Endothelial cell of umbilical vein (primary cell): ENCODE results near the gene SMIM38. TPM values are rescaled to one million over a fixed set of nuclear protein-coding genes. Genes with fewer than 3 reads are reported as not detected.

ENCODE experiments used
- BruUV-seq: library from RNA; stranded (reverse); fragments of 400-500 nt; replicated peaks from 2 replicates; lab custom pipeline; 2021; lab: Mats Ljungman, UMichigan
- CTCF ChIA-PET: fragments of 300-600, 350-600 bp; sonication (Branson Sonifier 250); formaldehyde crosslinking; loops from one replicate; lab custom pipeline; 2021; ENCODE audit warnings: antibody characterized with exemption, inconsistent platforms; lab: Charles Lee
- POLR2A ChIA-PET: fragments of 300-600, 350-600 bp; sonication (Branson Sonifier 250); formaldehyde crosslinking; loops from one replicate; lab custom pipeline; 2021; ENCODE audit warnings: antibody characterized with exemption, inconsistent platforms; lab: Charles Lee
- DNase-seq: peaks from one replicate; pipeline ENCODE4 v3.0.0-alpha.2; 2011; ENCODE audit warnings: low read depth, low spot score
- FAIRE-seq: peaks from 2 replicates; lab custom pipeline; 2011; peaks lifted over from hg19 to GRCh38; lab: Jason Lieb, UNC
- H2AFZ ChIP-seq: 2 replicates; pipeline ENCODE4 v1.6.0; 2012; ENCODE audit warnings: low read depth, low read length, control low read depth, inconsistent platforms
- H3K27ac ChIP-seq: 2 replicates; pipeline ENCODE4 v1.5.1; 2011; ENCODE audit warnings: low read depth, mild to moderate bottlenecking, control low read depth, low read length, moderate library complexity; ENCODE audit not compliant: insufficient read depth
- H3K27me3 ChIP-seq, 2 experiments: 2 replicates each; pipeline versions ENCODE4 v1.6.0 to v1.6.1; 2011; ENCODE audit warnings: low read length in 2 of 2, mixed read lengths in 1 of 2; ENCODE audit not compliant: control insufficient read depth in 2 of 2, insufficient read depth in 2 of 2
- H3K36me3 ChIP-seq, 2 experiments: 2 replicates in 1 of 2; 3 replicates in 1 of 2; pipeline ENCODE4 v1.5.1; 2011; ENCODE audit warnings: low read length in 2 of 2, mild to moderate bottlenecking in 1 of 2, moderate library complexity in 1 of 2; ENCODE audit not compliant: control insufficient read depth in 2 of 2, insufficient read depth in 2 of 2; ENCODE audit errors: extremely low read depth in 1 of 2
- H3K4me1 ChIP-seq: 3 replicates; pipeline ENCODE4 v1.5.1; 2011; ENCODE audit warnings: mild to moderate bottlenecking, low read length; ENCODE audit not compliant: control insufficient read depth, insufficient read depth; ENCODE audit errors: extremely low read depth
- H3K4me2 ChIP-seq: 2 replicates; pipeline ENCODE4 v1.6.1; 2011; ENCODE audit warnings: low read length, control low read depth, mixed read lengths; ENCODE audit not compliant: insufficient read depth
- H3K4me3 ChIP-seq, 3 experiments: fragments of 200-600 bp in 1 of 3; sonication (generic), shearing (Covaris generic) in 1 of 3; replicated peaks in 1 of 3; 2 replicates each; pipeline ENCODE4 v1.5.1; 2011 to 2016; ENCODE audit warnings: control low read depth in 3 of 3, low read length in 3 of 3, mild to moderate bottlenecking in 2 of 3, inconsistent platforms in 1 of 3, low read depth in 1 of 3, moderate library complexity in 1 of 3; ENCODE audit not compliant: insufficient read depth in 1 of 3
- H3K79me2 ChIP-seq: 2 replicates; pipeline ENCODE4 v1.6.0; 2012; ENCODE audit warnings: low read length, inconsistent platforms; ENCODE audit not compliant: control insufficient read depth, insufficient read depth
- H3K9ac ChIP-seq: replicated peaks from 2 replicates; pipeline ENCODE3; 2011; ENCODE audit warnings: low read length, control low read depth; ENCODE audit not compliant: insufficient read depth; ENCODE audit errors: extremely low read depth
- H3K9me1 ChIP-seq: replicated peaks from 3 replicates; pipeline ENCODE4 v1.6.0; 2011; ENCODE audit warnings: mild to moderate bottlenecking, low read length; ENCODE audit not compliant: control insufficient read depth, insufficient read depth; ENCODE audit errors: extremely low read depth
- H3K9me3 ChIP-seq: replicated peaks from 2 replicates; pipeline ENCODE4 v1.5.1; 2012; ENCODE audit warnings: low read length, inconsistent platforms; ENCODE audit not compliant: control insufficient read depth, insufficient read depth
- H4K20me1 ChIP-seq: replicated peaks from 2 replicates; pipeline ENCODE3; 2011; ENCODE audit warnings: mild to moderate bottlenecking, low read length; ENCODE audit not compliant: control insufficient read depth, insufficient read depth; ENCODE audit errors: extremely low read depth
- MYC ChIP-seq: IDR thresholded peaks from one replicate; pipeline ENCODE4 v1.6.1; 2011; ENCODE audit warnings: mild to moderate bottlenecking, low read depth, low read length
- POLR2A ChIP-seq: IDR thresholded peaks from 2 replicates; pipeline ENCODE4 v1.6.1; 2012; ENCODE audit warnings: low read depth, mild to moderate bottlenecking, control low read depth, low read length
- dilution Hi-C: fragments of 300-500 bp; cut with MboI; formaldehyde crosslinking; loops from one replicate; pipeline ENCODE4 v1.15.0; 2019; ENCODE audit warnings: low sequenced_read_pairs; ENCODE audit not compliant: extremely low pct_ligation_motif_present
- intact Hi-C: fragments of 100-400 bp; cut with micrococcal nuclease; formaldehyde crosslinking; loops from one replicate; pipeline ENCODE4 v1.10.0; 2022
- polyA plus RNA-seq, 4 experiments: library from polyadenylated mRNA; depleted of rRNA in 3 of 4; stranded (reverse) in 3 of 4; unstranded in 1 of 4; fragments of >200 nt; gene quantifications; 2 replicates each; pipeline versions ENCODE4 v1.2.1 to v1.2.3, GENCODE V29; 2011 to 2012; ENCODE audit warnings: missing spikeins in 1 of 4
- total RNA-seq: library from RNA; stranded (reverse); gene quantifications from 2 replicates; pipeline ENCODE4 v1.2.3, GENCODE V29; 2021
- TF ChIP-seq, protein P1 (sequence below), 2 donors: IDR thresholded peaks; 1 replicate in 1 of 2; 2 replicates in 1 of 2; pipeline ENCODE4 v1.5.1; 2011; ENCODE audit warnings: low read length in 2 of 2, mild to moderate bottlenecking in 2 of 2, moderate library complexity in 2 of 2, control low read depth in 1 of 2, inconsistent platforms in 1 of 2, low read depth in 1 of 2; ENCODE audit not compliant: insufficient read depth in 1 of 2; ENCODE audit errors: extremely low read depth in 1 of 2

Gene SMIM38
- total and polyA plus RNA-seq, 2 donors (not counting 3 experiments of a cell fraction or from before 2014, with no cell fraction given), result 0.03 TPM; not detected in 1

DNA sequence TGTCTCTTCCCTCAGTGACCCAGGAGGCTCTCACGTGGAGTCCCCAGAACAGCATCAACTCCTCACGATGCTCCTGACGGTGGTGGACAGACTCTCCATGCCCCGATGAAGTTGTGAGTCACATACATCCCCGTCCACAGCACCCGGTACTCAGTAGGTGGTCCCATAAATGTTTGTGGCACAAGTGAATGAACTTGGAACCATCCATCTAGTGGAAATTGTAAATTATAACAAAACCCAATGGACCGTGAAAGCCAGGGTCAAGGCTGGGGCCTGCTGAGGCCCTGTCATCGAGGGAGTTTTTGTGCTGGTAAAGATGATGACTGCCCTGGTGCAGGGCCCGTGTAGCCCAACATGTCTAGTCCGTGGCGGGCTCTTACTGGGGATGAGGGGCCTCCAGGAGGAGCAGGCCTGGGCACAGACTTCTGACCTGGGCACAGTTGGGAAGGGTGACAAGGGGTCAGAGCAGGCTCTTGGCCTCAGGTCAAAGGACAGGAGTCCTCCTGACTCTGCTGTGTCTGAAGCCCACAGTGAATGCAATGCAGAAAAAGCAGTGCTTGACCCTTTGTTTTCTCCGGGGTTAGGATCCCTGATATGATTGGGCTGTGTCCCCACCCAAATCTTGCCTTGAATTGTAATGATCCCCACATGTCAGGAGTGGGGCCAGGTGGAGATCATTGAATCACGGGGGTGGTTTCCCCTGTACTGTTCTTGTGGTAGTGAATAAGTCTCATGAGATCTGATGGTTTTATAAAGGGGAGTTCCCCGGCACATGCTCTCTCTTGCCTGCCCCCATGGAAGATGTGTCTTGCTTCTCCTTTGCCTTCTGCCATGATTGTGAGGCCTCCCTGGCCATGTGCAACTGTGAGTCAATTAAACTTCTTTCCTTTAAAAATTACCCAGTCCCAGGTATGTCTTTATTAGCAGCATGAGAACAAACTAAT lies 20.0 kb upstream of the SMIM38 start:
- intact Hi-C loops, result no loop called here
- dilution Hi-C loops, result no loop called here

More for the DNA sequence above, 20.0 kb upstream of the SMIM38 start:
- Histone ChIP-seq H3K9me3 (no peaks in the 10 kb centered on the region), H3K4me1 (no peaks in the 10 kb centered on the region), H3K27me3 (peaks cover 0 to 1% of the 10 kb centered on the region in 2 experiments), H4K20me1 (no peaks in the 10 kb centered on the region), H3K4me3 (no peak overlapping the region), H3K36me3 (no peaks in the 10 kb centered on the region), H3K27ac (no peak overlapping the region), H3K9me1 (no peaks in the 10 kb centered on the region), H3K4me2 (no peak overlapping the region), H3K79me2 (no peaks in the 10 kb centered on the region), H2AFZ (no peak overlapping the region), H3K9ac (no peak overlapping the region)
- BruUV-seq, result no TSS peak
- CTCF ChIA-PET, result interaction anchor here (1.2 kb wide), 1 partner anchor 11 kb away, joined by 3 read pairs; no protein-coding TSS in a partner anchor
- FAIRE-seq, result no peak
- POLR2A ChIA-PET, result no interaction called here
- TF ChIP-seq, protein P1, sequence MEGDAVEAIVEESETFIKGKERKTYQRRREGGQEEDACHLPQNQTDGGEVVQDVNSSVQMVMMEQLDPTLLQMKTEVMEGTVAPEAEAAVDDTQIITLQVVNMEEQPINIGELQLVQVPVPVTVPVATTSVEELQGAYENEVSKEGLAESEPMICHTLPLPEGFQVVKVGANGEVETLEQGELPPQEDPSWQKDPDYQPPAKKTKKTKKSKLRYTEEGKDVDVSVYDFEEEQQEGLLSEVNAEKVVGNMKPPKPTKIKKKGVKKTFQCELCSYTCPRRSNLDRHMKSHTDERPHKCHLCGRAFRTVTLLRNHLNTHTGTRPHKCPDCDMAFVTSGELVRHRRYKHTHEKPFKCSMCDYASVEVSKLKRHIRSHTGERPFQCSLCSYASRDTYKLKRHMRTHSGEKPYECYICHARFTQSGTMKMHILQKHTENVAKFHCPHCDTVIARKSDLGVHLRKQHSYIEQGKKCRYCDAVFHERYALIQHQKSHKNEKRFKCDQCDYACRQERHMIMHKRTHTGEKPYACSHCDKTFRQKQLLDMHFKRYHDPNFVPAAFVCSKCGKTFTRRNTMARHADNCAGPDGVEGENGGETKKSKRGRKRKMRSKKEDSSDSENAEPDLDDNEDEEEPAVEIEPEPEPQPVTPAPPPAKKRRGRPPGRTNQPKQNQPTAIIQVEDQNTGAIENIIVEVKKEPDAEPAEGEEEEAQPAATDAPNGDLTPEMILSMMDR (IDR thresholded peaks at IDR 0.05; ENCODE audit: extremely low read depth in 1 of 2, insufficient read depth in 1 of 2, low read depth in 1 of 2, low read length in 2 of 2), result no peak
- TF ChIP-seq MYC (no peak), POLR2A (no peak)
- no peak for DNase-seq
